CD14-positive monocyte (primary cell): ENCODE measurements around the gene PAPPA. TPM values are rescaled to one million over a fixed set of nuclear protein-coding genes. Genes with fewer than 3 reads are reported as not detected.

Experiments
- DNase-seq, 3 donors: peaks; one replicate each; pipeline ENCODE4 v3.0.0-alpha.2; 2011 to 2022
- H2AFZ ChIP-seq: 2 replicates; pipeline ENCODE4 v1.6.0; 2012; ENCODE audit warnings: mild to moderate bottlenecking, low read depth, low read length, inconsistent platforms; ENCODE audit not compliant: insufficient read depth, poor library complexity, severe bottlenecking
- H3K27ac ChIP-seq, 2 donors: 1 replicate in 1 of 2; 2 replicates in 1 of 2; pipeline ENCODE4 v1.5.1; 2012 to 2013; ENCODE audit warnings: low read length in 2 of 2, control low read depth in 1 of 2, inconsistent platforms in 1 of 2, low read depth in 1 of 2, mild to moderate bottlenecking in 1 of 2
- H3K27me3 ChIP-seq, 2 donors: one replicate each; pipeline versions ENCODE4 v1.6.0 to v1.6.1; 2011 to 2013; ENCODE audit warnings: low read length in 2 of 2; ENCODE audit not compliant: control insufficient read depth in 2 of 2, insufficient read depth in 2 of 2
- H3K36me3 ChIP-seq, 2 donors: replicated peaks in 1 of 2; 1 replicate in 1 of 2; 2 replicates in 1 of 2; pipeline versions ENCODE4 v1.5.1 to v1.6.1; 2012 to 2013; ENCODE audit warnings: low read length in 2 of 2, control low read depth in 1 of 2, inconsistent platforms in 1 of 2, mild to moderate bottlenecking in 1 of 2; ENCODE audit not compliant: insufficient read depth in 2 of 2, control insufficient read depth in 1 of 2
- H3K4me1 ChIP-seq, 2 donors: 1 replicate in 1 of 2; 2 replicates in 1 of 2; pipeline versions ENCODE4 v1.5.1 to v1.6.1; 2012 to 2013; ENCODE audit warnings: low read length in 2 of 2, control low read depth in 1 of 2, inconsistent platforms in 1 of 2, mild to moderate bottlenecking in 1 of 2, moderate library complexity in 1 of 2; ENCODE audit not compliant: insufficient read depth in 2 of 2, control insufficient read depth in 1 of 2
- H3K4me2 ChIP-seq: replicated peaks from 2 replicates; pipeline ENCODE3; 2012; ENCODE audit warnings: low read length, moderate library complexity, mild to moderate bottlenecking; ENCODE audit not compliant: poor library complexity, severe bottlenecking; ENCODE audit errors: extremely low read depth
- H3K4me3 ChIP-seq, 3 experiments: fragments of 200-600 bp in 1 of 3; sonication (generic) in 1 of 3; replicated peaks in 1 of 3; 1 replicate in 2 of 3; 2 replicates in 1 of 3; pipeline ENCODE4 v1.5.1; 2011 to 2013; ENCODE audit warnings: low read length in 3 of 3, mild to moderate bottlenecking in 3 of 3, control low read depth in 2 of 3, low read depth in 2 of 3, inconsistent platforms in 1 of 3, moderate library complexity in 1 of 3
- H3K79me2 ChIP-seq: 2 replicates; pipeline ENCODE4 v1.6.0; 2012; ENCODE audit warnings: mild to moderate bottlenecking, control low read depth, inconsistent platforms, low read length, moderate library complexity; ENCODE audit not compliant: insufficient read depth
- H3K9ac ChIP-seq: 2 replicates; pipeline ENCODE4 v1.6.0; 2017; ENCODE audit warnings: low read length, mild to moderate bottlenecking; ENCODE audit not compliant: insufficient read depth, poor library complexity, severe bottlenecking
- H3K9me3 ChIP-seq, 2 donors: replicated peaks in 1 of 2; 1 replicate in 1 of 2; 2 replicates in 1 of 2; pipeline versions ENCODE4 v1.5.1 to v1.6.1; 2012 to 2013; ENCODE audit warnings: low read length in 2 of 2, control low read depth in 1 of 2; ENCODE audit not compliant: control insufficient read depth in 1 of 2, insufficient read depth in 1 of 2
- H4K20me1 ChIP-seq: 2 replicates; pipeline ENCODE4 v1.6.0; 2012; ENCODE audit warnings: mild to moderate bottlenecking, low read length, control low read depth, moderate library complexity; ENCODE audit not compliant: insufficient read depth
- H3K27ac Mint-ChIP-seq, 7 donors: one replicate each; pipeline ENCODE4 v1.8.0; 2020; ENCODE audit warnings: mild to moderate bottlenecking in 7 of 7, mixed read lengths in 7 of 7, moderate library complexity in 6 of 7, inconsistent platforms in 2 of 7
- H3K27me3 Mint-ChIP-seq, 3 donors: one replicate each; pipeline ENCODE4 v1.8.0; 2021 to 2022; ENCODE audit warnings: low read depth in 3 of 3, mild to moderate bottlenecking in 3 of 3, mixed read lengths in 3 of 3, moderate library complexity in 3 of 3, inconsistent platforms in 1 of 3
- H3K36me3 Mint-ChIP-seq, 2 donors: one replicate each; pipeline ENCODE4 v1.8.0; 2020; ENCODE audit warnings: mixed read lengths in 2 of 2, inconsistent platforms in 1 of 2, mild to moderate bottlenecking in 1 of 2
- H3K4me1 Mint-ChIP-seq: one replicate; pipeline ENCODE4 v1.8.0; 2020; ENCODE audit warnings: mild to moderate bottlenecking, mixed read lengths
- H3K4me3 Mint-ChIP-seq, 2 donors: one replicate each; pipeline ENCODE4 v1.8.0; 2020; ENCODE audit warnings: mild to moderate bottlenecking in 2 of 2, mixed read lengths in 2 of 2, moderate library complexity in 1 of 2
- H3K9me3 Mint-ChIP-seq, 7 donors: one replicate each; pipeline ENCODE4 v1.8.0; 2020 to 2022; ENCODE audit warnings: mixed read lengths in 7 of 7, mild to moderate bottlenecking in 6 of 7, moderate library complexity in 6 of 7, inconsistent platforms in 2 of 7
- WGBS: methylation state at CpG from one replicate; pipeline ENCODE4 v1.1.5; 2013; ENCODE audit warnings: missing lambda C conversion rate; ENCODE audit not compliant: insufficient coverage; 5-methylcytosine and 5-hydroxymethylcytosine counted together
- intact Hi-C, 2 donors: fragments of 100-400 bp; cut with micrococcal nuclease; formaldehyde crosslinking; loops; one replicate each; pipeline versions ENCODE4 v1.15.0 to v1.15.1; 2023
- polyA plus RNA-seq, 3 donors: library from polyadenylated mRNA; depleted of rRNA in 1 of 3; unstranded in 2 of 3; stranded (reverse) in 1 of 3; fragments of 300-500 nt in 2 of 3; fragments of >200 nt in 1 of 3; fragmentation: Illumina TruSeq in 2 of 3; gene quantifications; 1 replicate in 2 of 3; 2 replicates in 1 of 3; pipeline ENCODE4 v1.2.3, GENCODE V29; 2012 to 2021
- TF ChIP-seq, protein P1 (sequence below): fragments of 200-600 bp; IDR thresholded peaks from one replicate; pipeline ENCODE4 v1.8.0; 2022; ENCODE audit warnings: antibody characterized with exemption, mild to moderate bottlenecking

Gene PAPPA
- polyA plus RNA-seq, 3 donors: not detected

DNA sequence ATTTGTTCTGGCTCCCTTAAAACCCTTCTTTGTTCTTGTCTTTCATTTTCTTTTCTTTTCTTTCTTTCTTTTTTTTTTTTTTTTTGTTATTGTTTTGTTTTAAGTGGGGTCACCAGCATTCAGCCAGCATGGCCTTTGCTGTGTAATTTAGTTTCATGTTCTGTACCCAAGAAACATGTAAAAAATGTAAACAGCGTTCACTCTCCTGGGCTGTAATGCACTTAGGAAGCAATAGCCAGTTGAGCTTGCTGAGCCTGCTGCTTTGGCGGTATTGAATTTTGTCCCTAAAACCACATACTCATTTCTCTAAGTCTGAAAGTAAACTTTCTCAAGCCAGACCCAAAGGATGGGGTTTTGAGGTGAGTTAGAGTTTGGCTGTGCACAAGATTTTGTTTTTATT lies 158.6 kb downstream of the PAPPA start:
- no peaks in the 10 kb centered on the region for H3K36me3 ChIP-seq
- H3K4me3 Mint-ChIP-seq: no peak overlapping the region
- no peaks in the 10 kb centered on the region for H3K4me1 ChIP-seq
- no peak overlapping the region for H3K4me3 ChIP-seq
- H3K27ac Mint-ChIP-seq: no peak overlapping the region
- H3K27me3 Mint-ChIP-seq: peaks cover 0 to 4% (median 4%) of the 10 kb centered on the region in 3 donors
- no peaks in the 10 kb centered on the region for H3K27me3 ChIP-seq
- H2AFZ ChIP-seq: no peak overlapping the region
- WGBS: no CpG with 5 or more reads among the region's 2 CpGs
- no peak overlapping the region for H3K4me2 ChIP-seq
- intact Hi-C loops: no loop called here
- no peak overlapping the region for H3K27ac ChIP-seq
- H3K36me3 Mint-ChIP-seq: no peaks in the 10 kb centered on the region
- no peak overlapping the region for H3K9ac ChIP-seq
- no peaks in the 10 kb centered on the region for H3K79me2 ChIP-seq
- DNase-seq: no peak
- peaks cover 0 to 4% (median 2%) of the 10 kb centered on the region in 7 donors for H3K9me3 Mint-ChIP-seq
- H4K20me1 ChIP-seq: no peaks in the 10 kb centered on the region
- TF ChIP-seq, protein P1, sequence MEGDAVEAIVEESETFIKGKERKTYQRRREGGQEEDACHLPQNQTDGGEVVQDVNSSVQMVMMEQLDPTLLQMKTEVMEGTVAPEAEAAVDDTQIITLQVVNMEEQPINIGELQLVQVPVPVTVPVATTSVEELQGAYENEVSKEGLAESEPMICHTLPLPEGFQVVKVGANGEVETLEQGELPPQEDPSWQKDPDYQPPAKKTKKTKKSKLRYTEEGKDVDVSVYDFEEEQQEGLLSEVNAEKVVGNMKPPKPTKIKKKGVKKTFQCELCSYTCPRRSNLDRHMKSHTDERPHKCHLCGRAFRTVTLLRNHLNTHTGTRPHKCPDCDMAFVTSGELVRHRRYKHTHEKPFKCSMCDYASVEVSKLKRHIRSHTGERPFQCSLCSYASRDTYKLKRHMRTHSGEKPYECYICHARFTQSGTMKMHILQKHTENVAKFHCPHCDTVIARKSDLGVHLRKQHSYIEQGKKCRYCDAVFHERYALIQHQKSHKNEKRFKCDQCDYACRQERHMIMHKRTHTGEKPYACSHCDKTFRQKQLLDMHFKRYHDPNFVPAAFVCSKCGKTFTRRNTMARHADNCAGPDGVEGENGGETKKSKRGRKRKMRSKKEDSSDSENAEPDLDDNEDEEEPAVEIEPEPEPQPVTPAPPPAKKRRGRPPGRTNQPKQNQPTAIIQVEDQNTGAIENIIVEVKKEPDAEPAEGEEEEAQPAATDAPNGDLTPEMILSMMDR: no peak
- H3K9me3 ChIP-seq: no peaks in the 10 kb centered on the region
- no peaks in the 10 kb centered on the region for H3K4me1 Mint-ChIP-seq

DNA sequence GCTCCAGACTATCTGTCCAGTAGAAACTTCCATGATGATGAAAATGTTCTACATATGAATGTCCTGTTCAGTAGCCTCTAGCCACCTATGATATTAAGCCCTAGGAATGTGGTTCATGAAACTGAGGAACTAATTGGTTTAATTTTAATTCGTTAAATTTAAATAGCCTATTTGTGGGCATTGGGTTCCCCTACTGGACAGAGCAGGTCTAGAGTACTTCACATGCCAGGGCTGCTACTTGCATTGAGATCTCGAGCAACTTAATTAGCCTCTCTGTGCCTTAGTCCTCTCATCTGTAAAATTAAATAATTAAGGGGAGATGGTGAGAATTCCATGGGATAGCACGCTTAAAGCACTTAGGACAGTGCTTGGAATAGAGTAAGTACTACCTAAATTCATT lies 160.0 kb downstream of the PAPPA start:
- Mint-ChIP-seq H3K27me3 (peaks cover 0 to 4% (median 4%) of the 10 kb centered on the region in 3 donors), H3K9me3 (peaks cover 0 to 4% (median 2%) of the 10 kb centered on the region in 7 donors), H3K4me1 (no peaks in the 10 kb centered on the region), H3K27ac (no peak overlapping the region), H3K36me3 (no peaks in the 10 kb centered on the region), H3K4me3 (no peak overlapping the region)
- Histone ChIP-seq H3K36me3 (no peaks in the 10 kb centered on the region), H4K20me1 (no peaks in the 10 kb centered on the region), H3K27me3 (no peaks in the 10 kb centered on the region), H3K9me3 (no peaks in the 10 kb centered on the region), H3K4me3 (no peak overlapping the region), H3K4me1 (no peaks in the 10 kb centered on the region), H3K9ac (no peak overlapping the region), H2AFZ (no peak overlapping the region), H3K4me2 (no peak overlapping the region), H3K79me2 (no peaks in the 10 kb centered on the region), H3K27ac (no peak overlapping the region)
- intact Hi-C loops: no loop called here
- WGBS: no CpG with 5 or more reads among the region's 3 CpGs
- TF ChIP-seq, protein P1: no peak
- DNase-seq: no peak
